Measurements from ENCODE around the gene TMEM63C. TPM values are rescaled to one million over a fixed set of nuclear protein-coding genes. Genes with fewer than 3 reads are reported as not detected.

Gene TMEM63C
- total and polyA plus RNA-seq, 2 donors (not counting 3 experiments of a cell fraction or from before 2014, with no cell fraction given) = not detected

DNA sequence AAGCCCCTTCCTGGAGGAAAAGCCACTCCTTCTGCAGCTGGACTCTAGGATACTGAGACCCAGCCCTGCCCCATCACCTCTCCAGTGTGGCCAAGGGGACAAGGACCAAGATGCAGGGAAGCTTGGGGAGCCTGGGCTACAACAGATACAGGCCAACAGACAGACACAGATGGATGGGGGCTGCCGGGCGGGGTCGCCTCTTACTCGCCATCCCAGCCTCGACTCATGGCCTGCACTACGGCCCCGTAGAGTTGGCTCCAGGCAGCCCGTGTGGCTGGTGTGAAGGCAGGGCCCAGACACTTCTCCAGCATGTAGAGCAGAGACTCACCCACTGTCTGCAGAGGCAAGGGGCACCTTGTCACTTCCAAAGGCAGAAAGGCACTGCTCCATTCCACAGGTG is 84.7 kb downstream of the TMEM63C start:
- Histone ChIP-seq H3K27ac (ENCODE audit: insufficient read depth, low read depth, low read length) (no peak overlapping the region), H2AFZ (ENCODE audit: low read depth, low read length) (no peak overlapping the region), H3K9me1 (replicated peaks; ENCODE audit: control insufficient read depth, extremely low read depth, insufficient read depth, low read length) (no peaks in the 10 kb centered on the region), H3K27me3 (ENCODE audit: control insufficient read depth in 2 of 2, insufficient read depth in 2 of 2, low read length in 2 of 2) (peaks cover 24% of the 10 kb centered on the region in 2 experiments), H3K4me3 (replicated peaks in 1 of 3; ENCODE audit: insufficient read depth in 1 of 3, low read depth in 1 of 3, low read length in 3 of 3) (no peak overlapping the region), H4K20me1 (replicated peaks; ENCODE audit: control insufficient read depth, extremely low read depth, insufficient read depth, low read length) (no peaks in the 10 kb centered on the region), H3K4me2 (ENCODE audit: insufficient read depth, low read length) (no peak overlapping the region), H3K9ac (replicated peaks; ENCODE audit: extremely low read depth, insufficient read depth, low read length) (no peak overlapping the region), H3K9me3 (replicated peaks; ENCODE audit: control insufficient read depth, insufficient read depth, low read length) (no peaks in the 10 kb centered on the region), H3K36me3 (ENCODE audit: control insufficient read depth in 2 of 2, extremely low read depth in 1 of 2, insufficient read depth in 2 of 2, low read length in 2 of 2) (no peaks in the 10 kb centered on the region), H3K79me2 (ENCODE audit: control insufficient read depth, insufficient read depth, low read length) (no peaks in the 10 kb centered on the region), H3K4me1 (ENCODE audit: control insufficient read depth, extremely low read depth, insufficient read depth, low read length) (no peaks in the 10 kb centered on the region)
- no peak for TF ChIP-seq GATA2 (IDR thresholded peaks at IDR 0.05; ENCODE audit: insufficient read depth, insufficient read length, low read depth, low read length)
- no peak for TF ChIP-seq MYC (IDR thresholded peaks at IDR 0.05; ENCODE audit: low read depth, low read length)
- TF ChIP-seq POLR2AphosphoS5 (IDR thresholded peaks at IDR 0.05; ENCODE audit: insufficient read depth, low read depth, low read length) = no peak
- TF ChIP-seq POLR2A (IDR thresholded peaks at IDR 0.05; ENCODE audit: low read depth, low read length) = no peak
- no peak for TF ChIP-seq EZH2 (IDR thresholded peaks at IDR 0.05; ENCODE audit: borderline replicate concordance, low read depth, low read length, severe bottlenecking)
- TF ChIP-seq, protein P1, sequence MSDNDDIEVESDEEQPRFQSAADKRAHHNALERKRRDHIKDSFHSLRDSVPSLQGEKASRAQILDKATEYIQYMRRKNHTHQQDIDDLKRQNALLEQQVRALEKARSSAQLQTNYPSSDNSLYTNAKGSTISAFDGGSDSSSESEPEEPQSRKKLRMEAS (IDR thresholded peaks at IDR 0.05; ENCODE audit: insufficient read depth, insufficient read length) = no peak
- TF ChIP-seq FOS (IDR thresholded peaks at IDR 0.05; ENCODE audit: borderline replicate concordance, insufficient read depth, low read length) = no peak
- TF ChIP-seq, protein P2, sequence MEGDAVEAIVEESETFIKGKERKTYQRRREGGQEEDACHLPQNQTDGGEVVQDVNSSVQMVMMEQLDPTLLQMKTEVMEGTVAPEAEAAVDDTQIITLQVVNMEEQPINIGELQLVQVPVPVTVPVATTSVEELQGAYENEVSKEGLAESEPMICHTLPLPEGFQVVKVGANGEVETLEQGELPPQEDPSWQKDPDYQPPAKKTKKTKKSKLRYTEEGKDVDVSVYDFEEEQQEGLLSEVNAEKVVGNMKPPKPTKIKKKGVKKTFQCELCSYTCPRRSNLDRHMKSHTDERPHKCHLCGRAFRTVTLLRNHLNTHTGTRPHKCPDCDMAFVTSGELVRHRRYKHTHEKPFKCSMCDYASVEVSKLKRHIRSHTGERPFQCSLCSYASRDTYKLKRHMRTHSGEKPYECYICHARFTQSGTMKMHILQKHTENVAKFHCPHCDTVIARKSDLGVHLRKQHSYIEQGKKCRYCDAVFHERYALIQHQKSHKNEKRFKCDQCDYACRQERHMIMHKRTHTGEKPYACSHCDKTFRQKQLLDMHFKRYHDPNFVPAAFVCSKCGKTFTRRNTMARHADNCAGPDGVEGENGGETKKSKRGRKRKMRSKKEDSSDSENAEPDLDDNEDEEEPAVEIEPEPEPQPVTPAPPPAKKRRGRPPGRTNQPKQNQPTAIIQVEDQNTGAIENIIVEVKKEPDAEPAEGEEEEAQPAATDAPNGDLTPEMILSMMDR (IDR thresholded peaks at IDR 0.05; ENCODE audit: extremely low read depth in 1 of 2, insufficient read depth in 1 of 2, low read depth in 1 of 2, low read length in 2 of 2) = no peak
- no peak for TF ChIP-seq JUN (IDR thresholded peaks at IDR 0.05; ENCODE audit: borderline replicate concordance, insufficient read depth, insufficient read length, low read depth)
- no TSS peak for BruUV-seq (replicated peaks)
- dilution Hi-C loops (cut with MboI; ENCODE audit: extremely low pct_ligation_motif_present, low sequenced_read_pairs) = no loop called here
- DNase-seq (ENCODE audit: low read depth, low spot score) = no peak
- intact Hi-C loops (cut with micrococcal nuclease) = no loop called here
- ChIA-PET POLR2A (no interaction called here), CTCF (interaction anchor here (2.4 kb wide), 1 partner anchor 50 kb away, joined by 7 read pairs; no protein-coding TSS in a partner anchor)
- FAIRE-seq = no peak
